IMR-90 (cell line): Measurements from ENCODE around the gene ZMIZ1. TPM values are rescaled to one million over a fixed set of nuclear protein-coding genes. Genes with fewer than 3 reads are reported as not detected.

Experiments
- ATAC-seq: fragments of 200-7000 bp; cut with Tn5 transposase; 2 replicates; pipeline ENCODE4 v1.9.1; 2020; ENCODE audit warnings: low read depth, mild to moderate bottlenecking, moderate library complexity
- BruUV-seq: library from RNA; stranded (reverse); fragments of 400-500 nt; replicated peaks from 2 replicates; lab custom pipeline; 2021; lab: Mats Ljungman, UMichigan
- CTCF ChIA-PET: fragments of 300-600 bp; formaldehyde crosslinking; extraction: SDS; loops from one replicate; lab custom pipeline; 2021; ENCODE audit warnings: antibody characterized with exemption; lab: Yijun Ruan, JAX
- POLR2A ChIA-PET: fragments of 300-600 bp; sonication (Branson Sonifier 250); formaldehyde crosslinking; loops from one replicate; lab custom pipeline; 2022; ENCODE audit warnings: antibody characterized with exemption; ENCODE audit not compliant: unreplicated experiment; lab: Charles Lee
- DNase-seq: peaks from one replicate; pipeline ENCODE4 v3.0.0; 2013
- H2AFZ ChIP-seq: replicated peaks from 2 replicates; pipeline ENCODE3; 2013; ENCODE audit warnings: low read length, mild to moderate bottlenecking; ENCODE audit not compliant: poor library complexity
- H2AK5ac ChIP-seq: 2 replicates; pipeline ENCODE4 v1.6.1; 2013; ENCODE audit warnings: low read depth, low read length, inconsistent platforms
- H2AK9ac ChIP-seq: replicated peaks from 2 replicates; pipeline ENCODE3; 2013; ENCODE audit warnings: mild to moderate bottlenecking, low read depth, low read length, moderate library complexity; ENCODE audit not compliant: poor library complexity
- H2BK120ac ChIP-seq: 2 replicates; pipeline ENCODE4 v1.6.1; 2013; ENCODE audit warnings: low read depth, low read length, inconsistent platforms
- H2BK15ac ChIP-seq: 3 replicates; pipeline ENCODE4 v1.6.1; 2013; ENCODE audit warnings: low read depth, low read length, inconsistent platforms
- H2BK20ac ChIP-seq: 2 replicates; pipeline ENCODE4 v1.6.1; 2013; ENCODE audit warnings: low read depth, mild to moderate bottlenecking, inconsistent platforms, low read length, moderate library complexity
- H2BK5ac ChIP-seq: 2 replicates; pipeline ENCODE4 v1.6.1; 2013; ENCODE audit warnings: mild to moderate bottlenecking, low read depth, low read length, inconsistent platforms; ENCODE audit not compliant: poor library complexity, severe bottlenecking
- H3K14ac ChIP-seq: replicated peaks from 2 replicates; pipeline ENCODE4 v1.6.1; 2013; ENCODE audit warnings: low read depth, low read length, inconsistent platforms
- H3K18ac ChIP-seq: 2 replicates; pipeline ENCODE4 v1.6.1; 2013; ENCODE audit warnings: low read depth, low read length, control low read depth
- H3K23ac ChIP-seq: 2 replicates; pipeline ENCODE4 v1.6.1; 2013; ENCODE audit warnings: low read depth, low read length, inconsistent platforms
- H3K27ac ChIP-seq: 2 replicates; pipeline ENCODE4 v1.5.1; 2013; ENCODE audit warnings: mild to moderate bottlenecking, control low read depth, low read length; ENCODE audit not compliant: insufficient read depth
- H3K27me3 ChIP-seq: 2 replicates; pipeline ENCODE4 v1.6.1; 2013; ENCODE audit warnings: low read length; ENCODE audit not compliant: control insufficient read depth, insufficient read depth
- H3K36me3 ChIP-seq: 2 replicates; pipeline ENCODE4 v1.6.1; 2013; ENCODE audit warnings: low read length, mixed read lengths; ENCODE audit not compliant: control insufficient read depth, insufficient read depth
- H3K4ac ChIP-seq: 2 replicates; pipeline ENCODE4 v1.6.1; 2013; ENCODE audit warnings: low read depth, low read length, inconsistent platforms
- H3K4me1 ChIP-seq: 2 replicates; pipeline ENCODE4 v1.6.1; 2013; ENCODE audit warnings: low read length, mixed read lengths; ENCODE audit not compliant: control insufficient read depth, insufficient read depth
- H3K4me2 ChIP-seq: 2 replicates; pipeline ENCODE4 v1.6.1; 2013; ENCODE audit warnings: low read depth, mild to moderate bottlenecking, control low read depth, low read length, moderate library complexity
- H3K4me3 ChIP-seq: 2 replicates; pipeline ENCODE4 v1.5.1; 2013; ENCODE audit warnings: low read depth, mild to moderate bottlenecking, control low read depth, low read length, moderate library complexity; ENCODE audit not compliant: insufficient read depth
- H3K56ac ChIP-seq: 2 replicates; pipeline ENCODE4 v1.6.1; 2013; ENCODE audit warnings: low read length, inconsistent platforms; ENCODE audit not compliant: insufficient read depth; ENCODE audit errors: extremely low read depth
- H3K79me1 ChIP-seq, 2 experiments: 2 replicates each; pipeline ENCODE4 v1.6.1; 2013; ENCODE audit warnings: low read length in 2 of 2, inconsistent platforms in 1 of 2, low read depth in 1 of 2
- H3K9ac ChIP-seq: 2 replicates; pipeline ENCODE4 v1.6.1; 2013; ENCODE audit warnings: low read depth, low read length, control low read depth
- H3K9me1 ChIP-seq: 2 replicates; pipeline ENCODE4 v1.6.1; 2013; ENCODE audit warnings: low read length, inconsistent platforms; ENCODE audit not compliant: insufficient read depth
- H3K9me3 ChIP-seq: 2 replicates; pipeline ENCODE4 v1.6.1; 2013; ENCODE audit warnings: low read length; ENCODE audit not compliant: control insufficient read depth, insufficient read depth
- H4K20me1 ChIP-seq: 2 replicates; pipeline ENCODE4 v1.6.1; 2013; ENCODE audit warnings: low read length, inconsistent platforms; ENCODE audit not compliant: insufficient read depth
- H4K5ac ChIP-seq: 2 replicates; pipeline ENCODE4 v1.6.1; 2013; ENCODE audit warnings: mild to moderate bottlenecking, low read depth, low read length, control low read depth
- H4K8ac ChIP-seq, 2 experiments: 2 replicates each; pipeline ENCODE4 v1.6.1; 2013; ENCODE audit warnings: low read depth in 2 of 2, low read length in 2 of 2, control low read depth in 1 of 2, inconsistent platforms in 1 of 2
- H4K91ac ChIP-seq: 2 replicates; pipeline ENCODE4 v1.6.1; 2013; ENCODE audit warnings: low read depth, low read length, inconsistent platforms; ENCODE audit not compliant: insufficient read depth
- BHLHE40 ChIP-seq: fragments of 150-350 bp; IDR thresholded peaks from 2 replicates; pipeline ENCODE4 v1.6.1; 2016; ENCODE audit warnings: mild to moderate bottlenecking, low read depth, low read length
- CEBPB ChIP-seq: IDR thresholded peaks from 2 replicates; pipeline ENCODE4 v1.6.1; 2012; ENCODE audit warnings: low read depth, low read length, improper control_type of control experiment
- CTCF ChIP-seq: conservative IDR thresholded peaks from 2 replicates; pipeline ENCODE4 v1.5.1; 2012; ENCODE audit warnings: mild to moderate bottlenecking, low read depth, low read length, improper control_type of control experiment
- NFE2L2 ChIP-seq: fragments of 150-350 bp; IDR thresholded peaks from 2 replicates; pipeline ENCODE4 v1.6.1; 2016; ENCODE audit warnings: low read depth, mild to moderate bottlenecking, low read length
- RFX5 ChIP-seq: IDR thresholded peaks from 2 replicates; pipeline ENCODE4 v1.8.0; 2012; ENCODE audit warnings: low read depth, mild to moderate bottlenecking, low read length, moderate library complexity
- WGBS, 2 experiments: methylation state at CpG; one replicate each; pipeline versions ENCODE4 v1.1.5 to v1.1.7; 2013; ENCODE audit warnings: missing lambda C conversion rate in 2 of 2; ENCODE audit not compliant: insufficient read length in 1 of 2; ENCODE audit errors: extremely low coverage in 2 of 2; 5-methylcytosine and 5-hydroxymethylcytosine counted together
- dilution Hi-C: fragments of 300-500 bp; cut with HindIII; formaldehyde crosslinking; loops from one replicate; pipeline ENCODE4 v1.14.3; 2018; ENCODE audit warnings: low sequenced_read_pairs; ENCODE audit not compliant: unreplicated experiment
- in situ Hi-C: fragments of 300-500 bp; cut with MboI; formaldehyde crosslinking; loops from 3 replicates; pipeline ENCODE4 v1.14.3; 2019; ENCODE audit warnings: low sequenced_read_pairs, inconsistent platforms, mixed read lengths
- intact Hi-C: fragments of 100-400 bp; cut with micrococcal nuclease; formaldehyde crosslinking; loops from 2 replicates; pipeline ENCODE4 v1.10.0; 2022
- polyA plus RNA-seq, 3 experiments: library from polyadenylated mRNA; depleted of rRNA; stranded (reverse); fragments of >200 nt; gene quantifications; 2 replicates each; pipeline ENCODE4 v1.2.3, GENCODE V29; 2012; ENCODE audit warnings: low replicate concordance in 1 of 3
- total RNA-seq: library from RNA; depleted of rRNA; stranded (reverse); fragments of >200 nt; gene quantifications from 2 replicates; pipeline ENCODE4 v1.2.3, GENCODE V29; 2012

Gene ZMIZ1
- total and polyA plus RNA-seq, 2 of the 4 experiments (the other 2 are of a cell fraction): 6.6 to 48.7 TPM

- no peak overlapping the region for H3K4me2 ChIP-seq
- WGBS, 2 experiments: 89% methylated on average over 3 of the region's 15 CpGs; no CpG with 5 or more reads in 1 of the 2 experiments
- no peak overlapping the region for H3K18ac ChIP-seq
- no peak overlapping the region for H2BK20ac ChIP-seq
- peaks cover 57% of the 10 kb centered on the region for H3K4me1 ChIP-seq
- no peak overlapping the region for H3K4me3 ChIP-seq
- intact Hi-C loops (no loop called here), dilution Hi-C loops (no loop called here), in situ Hi-C loops (no loop called here)
- H2BK15ac ChIP-seq: no peak overlapping the region
- H3K27ac ChIP-seq: no peak overlapping the region
- H2BK120ac ChIP-seq: no peak overlapping the region
- peaks cover 11 to 96% of the 10 kb centered on the region in 2 experiments; a peak in 3 of 4 replicates for H3K79me1 ChIP-seq
- H3K36me3 ChIP-seq: peaks cover 10% of the 10 kb centered on the region; the same call in 1 of the 2 replicates
- no peak overlapping the region for H4K91ac ChIP-seq
- H3K9me1 ChIP-seq: peaks cover 75% of the 10 kb centered on the region
- no peak overlapping the region for H3K14ac ChIP-seq
- H4K8ac ChIP-seq: no peak overlapping the region
- no TSS peak for BruUV-seq
- CTCF ChIA-PET: no interaction called here
- DNase-seq: no peak
- no peak overlapping the region for H2AFZ ChIP-seq
- H3K56ac ChIP-seq: no peak overlapping the region
- no peak overlapping the region for H4K5ac ChIP-seq
- no peak for TF ChIP-seq NFE2L2
- TF ChIP-seq CEBPB: no peak
- TF ChIP-seq CTCF: no peak
- TF ChIP-seq RFX5: no peak
- TF ChIP-seq BHLHE40: no peak
- POLR2A ChIA-PET: no interaction called here
- peak overlapping the region; percentile 29; the same call in 1 of the 2 replicates for H3K23ac ChIP-seq
- H2AK9ac ChIP-seq: no peak overlapping the region
- H3K4ac ChIP-seq: no peak overlapping the region; the same call in 1 of the 2 replicates
- H4K20me1 ChIP-seq: peaks cover 98% of the 10 kb centered on the region
- H3K9me3 ChIP-seq: no peaks in the 10 kb centered on the region
- peak overlapping the region; percentile 20; the same call in 1 of the 2 replicates for H2AK5ac ChIP-seq
- no peak overlapping the region for H2BK5ac ChIP-seq
- H3K27me3 ChIP-seq: no peaks in the 10 kb centered on the region
- H3K9ac ChIP-seq: no peak overlapping the region
- no peak for ATAC-seq
Measured at GRCh38 chr10:79088613-79089355, 20.0 kb downstream of the ZMIZ1 start.
